ENCODE data around the gene PEX5. TPM values are rescaled to one million over a fixed set of nuclear protein-coding genes. Genes with fewer than 3 reads are reported as not detected.

PEX5 gene
- total RNA-seq, 4 donors from 2014 or later = 23.9 to 86.0 (median 30.3) TPM

- DNase-seq = no peak
- Histone ChIP-seq H3K9me3 (no peaks in the 10 kb centered on the region), H3K4me3 (no peak overlapping the region), H3K27ac (no peak overlapping the region), H3K4me1 (peaks cover 2 to 24% (median 14%) of the 10 kb centered on the region in 4 donors), H3K36me3 (peaks cover 0 to 8% (median 0%) of the 10 kb centered on the region in 4 donors), H3K27me3 (no peaks in the 10 kb centered on the region)
- intact Hi-C loops (cut with DNase I; ENCODE audit: low total_unique reads) (no loop called here), in situ Hi-C loops (cut with MboI; ENCODE audit: low pct_ligation_motif_present in 1 of 4, low pct_unique_long_range_greater_than_20kb in 1 of 4, low sequenced_read_pairs in 3 of 4) (no loop called here)
- TF ChIP-seq EP300 (IDR thresholded peaks at IDR 0.05; ENCODE audit: low read depth) (no peak), POLR2A (IDR thresholded peaks at IDR 0.05) (no peak), CTCF (IDR thresholded peaks at IDR 0.05) (no peak)
- 67 to 77% methylated on average over 2 of the region's 2 CpGs for WGBS, 2 donors (ENCODE audit: low coverage in 1 of 2)
These were observed 4.2 kb downstream of the PEX5 start for GRCh38 chr12:7193674-7194073.

GRCh38 chr12:7197841-7198240 is 8.4 kb downstream of the PEX5 start:
- Histone ChIP-seq H3K9me3 (no peaks in the 10 kb centered on the region), H3K36me3 (peaks cover 0 to 22% (median 3%) of the 10 kb centered on the region in 4 donors), H3K27me3 (no peaks in the 10 kb centered on the region), H3K4me3 (no peak overlapping the region), H3K4me1 (peaks cover 0 to 8% (median 2%) of the 10 kb centered on the region in 4 donors), H3K27ac (peak overlapping the region; percentile 52 to 79 (median 66))
- DNase-seq = no peak
- in situ Hi-C loops (cut with MboI; ENCODE audit: low pct_ligation_motif_present in 1 of 4, low pct_unique_long_range_greater_than_20kb in 1 of 4, low sequenced_read_pairs in 3 of 4) (no loop called here), intact Hi-C loops (cut with DNase I; ENCODE audit: low total_unique reads) (no loop called here)
- WGBS, 2 donors (ENCODE audit: low coverage in 1 of 2) = 58% methylated on average over 2 of the region's 2 CpGs; no CpG with 5 or more reads in 1 of the 2 donors
- TF ChIP-seq EP300 (IDR thresholded peaks at IDR 0.05; ENCODE audit: low read depth) = no peak
- TF ChIP-seq CTCF (IDR thresholded peaks at IDR 0.05) = no peak
- no peak for TF ChIP-seq POLR2A (IDR thresholded peaks at IDR 0.05)
- peak in 1 of 3 donors; percentile 23 for TF ChIP-seq POLR2AphosphoS5 (IDR thresholded peaks at IDR 0.05)

- H3K4me3 ChIP-seq = no peak overlapping the region
- H3K4me1 ChIP-seq = peaks cover 0 to 6% (median 0%) of the 10 kb centered on the region in 4 donors
- H3K27me3 ChIP-seq = no peaks in the 10 kb centered on the region
- no peak overlapping the region for H3K27ac ChIP-seq
- intact Hi-C loops (cut with DNase I; ENCODE audit: low total_unique reads) (no loop called here), in situ Hi-C loops (cut with MboI; ENCODE audit: low pct_ligation_motif_present in 1 of 4, low pct_unique_long_range_greater_than_20kb in 1 of 4, low sequenced_read_pairs in 3 of 4) (no loop called here)
- no peaks in the 10 kb centered on the region for H3K9me3 ChIP-seq
- no peak for TF ChIP-seq POLR2AphosphoS5 (IDR thresholded peaks at IDR 0.05)
- no peak for TF ChIP-seq CTCF (IDR thresholded peaks at IDR 0.05)
- TF ChIP-seq EP300 (IDR thresholded peaks at IDR 0.05; ENCODE audit: low read depth) = no peak
- TF ChIP-seq POLR2A (IDR thresholded peaks at IDR 0.05) = no peak
- peaks cover 0 to 35% (median 14%) of the 10 kb centered on the region in 4 donors for H3K36me3 ChIP-seq
- DNase-seq = no peak
- 91 to 95% methylated on average over 4 of the region's 4 CpGs for WGBS, 2 donors (ENCODE audit: low coverage in 1 of 2)
These were observed 13.6 kb downstream of the PEX5 start for GRCh38 chr12:7203109-7203508.

- Histone ChIP-seq H3K9me3 (no peaks in the 10 kb centered on the region), H3K27ac (no peak overlapping the region), H3K4me1 (no peaks in the 10 kb centered on the region), H3K27me3 (no peaks in the 10 kb centered on the region), H3K36me3 (peaks cover 0 to 55% (median 24%) of the 10 kb centered on the region in 4 donors), H3K4me3 (no peak overlapping the region)
- TF ChIP-seq CTCF (IDR thresholded peaks at IDR 0.05) = no peak
- TF ChIP-seq POLR2A (IDR thresholded peaks at IDR 0.05) = no peak
- no peak for TF ChIP-seq POLR2AphosphoS5 (IDR thresholded peaks at IDR 0.05)
- no peak for TF ChIP-seq EP300 (IDR thresholded peaks at IDR 0.05; ENCODE audit: low read depth)
- in situ Hi-C loops (cut with MboI; ENCODE audit: low pct_ligation_motif_present in 1 of 4, low pct_unique_long_range_greater_than_20kb in 1 of 4, low sequenced_read_pairs in 3 of 4) = no loop called here
- intact Hi-C loops (cut with DNase I; ENCODE audit: low total_unique reads) = no loop called here
- no peak for DNase-seq
These were observed 15.6 kb downstream of the PEX5 start for GRCh38 chr12:7205091-7205490.

Data from transverse colon (tissue), 4 donors.